PC-9 (cell line): ENCODE data around the gene ZNF48. TPM values are rescaled to one million over a fixed set of nuclear protein-coding genes. Genes with fewer than 3 reads are reported as not detected.

ENCODE experiments used
- BruUV-seq: library from RNA; stranded (reverse); fragments of 400-500 nt; replicated peaks from 2 replicates; lab custom pipeline; 2021; lab: Mats Ljungman, UMichigan
- CTCF ChIA-PET: fragments of 300-600 bp; sonication (Branson Sonifier 250); formaldehyde crosslinking; loops from one replicate; lab custom pipeline; 2022; ENCODE audit warnings: antibody characterized with exemption; lab: Charles Lee
- POLR2A ChIA-PET: fragments of 300-600 bp; sonication (Branson Sonifier 250); formaldehyde crosslinking; loops from one replicate; lab custom pipeline; 2022; ENCODE audit warnings: antibody characterized with exemption; ENCODE audit not compliant: unreplicated experiment; lab: Charles Lee
- DNase-seq, 2 experiments: peaks; one replicate each; pipeline versions ENCODE4 v3.0.0 to v3.0.0-alpha.2; 2015 to 2022; ENCODE audit warnings: mixed read lengths in 1 of 2
- H2AFZ ChIP-seq: fragments of 200-600 bp; sonication (generic); 2 replicates; pipeline ENCODE4 v1.8.1; 2017; ENCODE audit warnings: antibody characterized with exemption
- H3F3A ChIP-seq: fragments of 200-600 bp; sonication (generic); 2 replicates; pipeline ENCODE4 v1.8.1; 2017; ENCODE audit warnings: antibody characterized with exemption, mild to moderate bottlenecking, low read depth; ENCODE audit not compliant: insufficient read depth
- H3K27ac ChIP-seq: fragments of 200-600 bp; sonication (generic); 2 replicates; pipeline ENCODE4 v1.6.1; 2016; ENCODE audit warnings: mixed run types
- H3K27me3 ChIP-seq: fragments of 200-600 bp; sonication (generic); 2 replicates; pipeline ENCODE4 v1.6.1; 2016; ENCODE audit warnings: low read depth, mixed run types; ENCODE audit not compliant: insufficient read depth
- H3K36me3 ChIP-seq: fragments of 200-600 bp; sonication (generic); 2 replicates; pipeline ENCODE4 v1.6.1; 2016; ENCODE audit warnings: low read depth, mixed run types
- H3K4me1 ChIP-seq: fragments of 200-600 bp; sonication (generic); replicated peaks from 2 replicates; pipeline ENCODE4 v1.6.1; 2016; ENCODE audit warnings: mixed run types; ENCODE audit not compliant: insufficient read depth
- H3K4me2 ChIP-seq: fragments of 200-600 bp; sonication (generic); 2 replicates; pipeline ENCODE4 v1.6.1; 2017; ENCODE audit warnings: mixed run types
- H3K4me3 ChIP-seq: fragments of 200-600 bp; sonication (generic); 2 replicates; pipeline ENCODE4 v1.6.1; 2016; ENCODE audit warnings: mixed run types
- H3K79me2 ChIP-seq: fragments of 200-600 bp; sonication (generic); 2 replicates; pipeline ENCODE4 v1.6.1; 2017; ENCODE audit warnings: low read depth, mixed run types
- H3K9me2 ChIP-seq: fragments of 200-600 bp; sonication (generic); 2 replicates; pipeline ENCODE4 v1.8.1; 2017; ENCODE audit warnings: mild to moderate bottlenecking; ENCODE audit not compliant: insufficient read depth
- H3K9me3 ChIP-seq: fragments of 200-600 bp; sonication (generic); 2 replicates; pipeline ENCODE4 v1.8.1; 2016; ENCODE audit warnings: low read depth; ENCODE audit not compliant: insufficient read depth
- H4K20me1 ChIP-seq: fragments of 200-600 bp; sonication (generic); 2 replicates; pipeline ENCODE4 v1.8.1; 2017; ENCODE audit not compliant: insufficient read depth
- CTCF ChIP-seq: fragments of 200-600 bp; sonication (generic); conservative IDR thresholded peaks from 2 replicates; pipeline ENCODE4 v1.6.1; 2017; ENCODE audit warnings: mixed run types, antibody characterized with exemption, mild to moderate bottlenecking, moderate library complexity
- EZH2 ChIP-seq: fragments of 200-600 bp; sonication (generic); IDR thresholded peaks from 2 replicates; pipeline ENCODE4 v1.8.0; 2017; ENCODE audit warnings: antibody characterized with exemption, low read depth
- intact Hi-C: fragments of 100-400 bp; cut with micrococcal nuclease; formaldehyde crosslinking; loops from one replicate; pipeline ENCODE4 v1.10.0; 2022; ENCODE audit not compliant: unreplicated experiment
- total RNA-seq: library from RNA; stranded (reverse); gene quantifications from 2 replicates; pipeline ENCODE4 v1.2.3, GENCODE V29; 2021

The ZNF48 gene
- total RNA-seq, 1 experiment from 2014 or later = 20.1 TPM

GRCh38 chr16:30381291-30382041, 13.8 kb upstream of the ZNF48 start:
- ChIA-PET CTCF (interaction anchor here (0.6 kb wide), 1 partner anchor 10 kb away, joined by 3 read pairs; no protein-coding TSS in a partner anchor), POLR2A (interaction anchor here (0.6 kb wide), 1 partner anchor 46 kb away, joined by 5 read pairs; no protein-coding TSS in a partner anchor)
- H3K79me2 ChIP-seq = peaks cover 13% of the 10 kb centered on the region; the same call in 1 of the 2 replicates
- no TSS peak for BruUV-seq
- H4K20me1 ChIP-seq = no peaks in the 10 kb centered on the region
- H2AFZ ChIP-seq = no peak overlapping the region
- no peak overlapping the region for H3K4me3 ChIP-seq
- no peak for DNase-seq
- peaks cover 31% of the 10 kb centered on the region for H3F3A ChIP-seq
- H3K27me3 ChIP-seq = no peaks in the 10 kb centered on the region
- TF ChIP-seq CTCF = no peak
- no peak for TF ChIP-seq EZH2
- no peaks in the 10 kb centered on the region for H3K9me3 ChIP-seq
- intact Hi-C loops = no loop called here
- peaks cover 17% of the 10 kb centered on the region for H3K4me1 ChIP-seq
- no peaks in the 10 kb centered on the region for H3K36me3 ChIP-seq
- no peak overlapping the region for H3K27ac ChIP-seq
- no peak overlapping the region for H3K4me2 ChIP-seq
- no peaks in the 10 kb centered on the region for H3K9me2 ChIP-seq

GRCh38 chr16:30382111-30382881, 12.9 kb upstream of the ZNF48 start, which contains the start of gene SEPTIN1:
Gene SEPTIN1, minus strand, starts transcription at chr16:30382561. Its CDS starts 19 bp downstream, at chr16:30382542.
- ChIA-PET POLR2A (interaction anchor here (0.6 kb wide), 1 partner anchor 48 kb away, joined by 3 read pairs; no protein-coding TSS in a partner anchor), CTCF (no interaction called here)
- DNase-seq = no peak
- intact Hi-C loops = no loop called here
- H3K9me2 ChIP-seq = no peaks in the 10 kb centered on the region
- no peak within 1 kb of the TSS for H3K4me2 ChIP-seq
- peaks cover 26% of the 10 kb centered on the region for H3F3A ChIP-seq
- H3K27me3 ChIP-seq = no peaks in the 10 kb centered on the region
- H3K4me1 ChIP-seq = peaks cover 9% of the 10 kb centered on the region; the same call in 1 of the 2 replicates
- no peaks in the 10 kb centered on the region for H3K36me3 ChIP-seq
- H2AFZ ChIP-seq = no peak within 1 kb of the TSS
- H3K4me3 ChIP-seq = no peak within 1 kb of the TSS
- no peak for TF ChIP-seq CTCF
- TF ChIP-seq EZH2 = no peak
- H4K20me1 ChIP-seq = no peaks in the 10 kb centered on the region
- no peaks in the 10 kb centered on the region for H3K9me3 ChIP-seq
- H3K27ac ChIP-seq = no peak within 1 kb of the TSS
- BruUV-seq = no TSS peak
- H3K79me2 ChIP-seq = peaks cover 13% of the 10 kb centered on the region; the same call in 1 of the 2 replicates

- Histone ChIP-seq H2AFZ (no peak overlapping the region), H3K79me2 (peaks cover 13% of the 10 kb centered on the region; the same call in 1 of the 2 replicates), H3K4me1 (peaks cover 9% of the 10 kb centered on the region; the same call in 1 of the 2 replicates), H3K4me3 (no peak overlapping the region), H4K20me1 (no peaks in the 10 kb centered on the region), H3K9me3 (no peaks in the 10 kb centered on the region), H3K36me3 (no peaks in the 10 kb centered on the region), H3K9me2 (no peaks in the 10 kb centered on the region), H3F3A (peaks cover 16% of the 10 kb centered on the region), H3K27me3 (no peaks in the 10 kb centered on the region), H3K27ac (no peak overlapping the region), H3K4me2 (no peak overlapping the region)
- no peak for DNase-seq
- TF ChIP-seq EZH2 (no peak), CTCF (no peak)
- CTCF ChIA-PET = no interaction called here
- intact Hi-C loops = no loop called here
- BruUV-seq = no TSS peak
- POLR2A ChIA-PET = interaction anchor here (0.7 kb wide), 1 partner anchor 9 kb away, joined by 5 read pairs; no protein-coding TSS in a partner anchor
Measured at GRCh38 chr16:30383521-30383920, 11.7 kb upstream of the ZNF48 start.
